Activated CD4-positive, alpha-beta T cell treated with anti-CD3 and anti-CD28 coated beads for 1 hour (primary cell): Measurements from ENCODE around the gene NHLRC4.
A peak's percentile ranks its signal among the peaks of the same experiment; 100 is the strongest.

ENCODE experiments used
- DNase-seq: peaks from one replicate; pipeline ENCODE4 v3.0.0-alpha.2; 2020

The NHLRC4 gene

DNA sequence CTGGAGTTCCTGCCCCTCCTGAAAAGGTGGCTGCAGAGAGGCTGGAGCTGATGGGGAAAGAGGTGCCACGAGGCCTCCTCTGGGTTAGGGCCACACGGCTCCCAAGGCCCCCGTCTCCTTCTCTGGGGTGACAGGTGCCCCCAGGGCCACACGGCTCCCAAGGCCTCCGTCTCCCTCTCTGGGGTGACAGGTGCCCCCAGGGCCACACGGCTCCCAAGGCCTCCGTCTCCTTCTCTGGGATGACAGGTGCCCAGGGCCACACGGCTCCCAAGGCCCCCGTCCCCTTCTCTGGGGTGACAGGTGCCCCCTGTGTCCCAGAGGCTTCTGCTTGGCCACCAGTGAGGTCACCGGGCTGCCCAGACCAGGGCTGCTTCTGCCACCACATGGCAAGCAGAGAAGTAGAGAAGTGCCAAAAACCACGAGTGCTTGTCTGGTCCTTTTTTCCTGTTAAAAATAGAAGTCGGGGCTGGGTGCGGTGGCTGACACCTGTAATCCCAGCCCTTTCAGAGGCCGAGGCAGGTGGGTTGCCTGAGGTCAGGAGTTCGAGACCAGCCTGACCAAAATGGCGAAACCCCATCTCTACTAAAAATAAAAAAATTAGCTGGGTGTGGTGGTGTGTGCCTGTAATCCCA is 35.2 kb upstream of the NHLRC4 start:
- DNase-seq, result no peak

DNA sequence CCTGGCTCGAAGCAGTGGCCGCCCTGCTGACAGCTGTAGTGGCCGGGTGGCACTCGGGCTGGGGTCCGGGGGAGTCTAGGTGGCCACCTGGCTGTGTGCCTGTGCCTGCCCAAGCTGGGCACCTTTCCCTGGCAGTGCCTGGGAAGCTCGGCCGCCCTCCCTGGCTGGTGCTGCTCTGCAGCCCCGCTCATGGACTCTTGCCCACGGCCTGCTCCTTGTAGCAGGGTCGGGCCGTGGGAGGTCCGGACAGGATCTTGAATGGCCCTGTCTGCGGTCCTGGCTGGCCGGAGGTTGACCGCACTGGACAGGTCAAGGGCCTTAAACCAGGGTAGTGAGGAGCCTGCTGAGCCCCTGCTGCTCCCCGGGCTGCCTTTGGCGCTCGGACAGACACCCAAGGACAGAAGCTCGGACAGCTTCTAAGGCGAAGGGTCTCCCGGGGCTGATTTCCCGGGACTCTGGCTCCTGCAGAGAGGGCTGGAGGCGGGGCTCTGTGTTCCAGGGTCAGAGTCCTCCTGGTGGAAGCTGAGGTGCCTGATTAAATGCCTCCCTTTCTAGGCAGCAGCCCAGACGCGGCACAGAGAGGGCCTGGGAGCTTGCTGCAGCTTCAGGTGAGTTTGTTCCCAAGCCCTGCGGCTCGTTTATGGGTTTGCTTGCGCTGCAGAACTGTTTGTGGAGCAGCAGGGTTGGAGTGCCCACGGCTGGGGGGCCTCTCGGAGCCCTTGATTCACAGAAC is 33.2 kb upstream of the NHLRC4 start:
- DNase-seq, result no peak

DNA sequence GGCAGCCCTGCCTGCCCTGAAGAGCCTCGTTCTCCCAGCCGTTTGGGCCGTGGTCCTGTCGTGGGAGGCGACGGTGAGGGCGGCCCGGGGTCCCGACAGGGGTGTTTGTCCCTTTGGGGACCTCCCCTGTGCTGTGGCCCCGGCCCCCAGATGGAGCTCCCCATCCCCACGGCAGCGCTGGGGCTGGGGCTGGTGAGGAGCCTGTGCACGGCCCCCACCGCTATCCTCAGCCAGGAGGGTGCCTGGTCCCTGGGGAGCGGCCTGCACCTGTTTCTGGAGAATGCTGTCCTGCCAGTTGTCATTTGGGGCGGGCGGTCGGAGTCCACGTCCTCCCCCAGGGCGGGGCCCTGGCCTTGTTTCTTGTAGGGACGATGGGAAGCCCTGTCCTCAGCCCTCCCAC is 32.7 kb upstream of the NHLRC4 start:
- DNase-seq, result no peak

DNA sequence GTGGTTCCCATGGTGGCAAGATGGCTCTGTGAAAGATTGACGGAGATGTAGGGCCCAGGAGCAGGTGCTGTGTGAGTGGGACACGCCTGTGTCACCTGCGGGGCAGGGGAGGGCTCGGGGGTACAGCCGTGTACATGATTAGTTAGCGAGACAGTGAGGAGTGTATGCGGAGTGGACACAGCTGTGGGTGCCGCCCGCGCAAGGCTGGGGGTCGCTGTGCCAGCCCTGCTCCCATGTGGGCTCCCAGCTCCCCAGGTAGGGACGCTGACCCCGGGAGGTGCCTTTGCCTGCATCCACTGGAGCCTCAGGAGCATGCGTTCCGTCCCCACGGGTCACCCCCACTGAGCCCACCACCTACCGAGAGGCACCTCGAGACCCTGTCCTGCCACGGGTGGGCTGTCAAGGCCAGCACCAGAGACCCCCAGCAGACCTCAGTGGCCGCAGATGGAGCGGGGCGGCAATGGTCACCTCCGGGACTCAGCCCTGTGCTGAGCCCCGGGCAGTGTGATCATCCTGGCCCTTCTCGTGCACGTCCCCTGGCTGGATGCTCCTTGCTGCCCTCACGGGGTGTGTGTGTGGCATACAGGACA is 31.9 kb upstream of the NHLRC4 start:
- DNase-seq, result no peak

DNA sequence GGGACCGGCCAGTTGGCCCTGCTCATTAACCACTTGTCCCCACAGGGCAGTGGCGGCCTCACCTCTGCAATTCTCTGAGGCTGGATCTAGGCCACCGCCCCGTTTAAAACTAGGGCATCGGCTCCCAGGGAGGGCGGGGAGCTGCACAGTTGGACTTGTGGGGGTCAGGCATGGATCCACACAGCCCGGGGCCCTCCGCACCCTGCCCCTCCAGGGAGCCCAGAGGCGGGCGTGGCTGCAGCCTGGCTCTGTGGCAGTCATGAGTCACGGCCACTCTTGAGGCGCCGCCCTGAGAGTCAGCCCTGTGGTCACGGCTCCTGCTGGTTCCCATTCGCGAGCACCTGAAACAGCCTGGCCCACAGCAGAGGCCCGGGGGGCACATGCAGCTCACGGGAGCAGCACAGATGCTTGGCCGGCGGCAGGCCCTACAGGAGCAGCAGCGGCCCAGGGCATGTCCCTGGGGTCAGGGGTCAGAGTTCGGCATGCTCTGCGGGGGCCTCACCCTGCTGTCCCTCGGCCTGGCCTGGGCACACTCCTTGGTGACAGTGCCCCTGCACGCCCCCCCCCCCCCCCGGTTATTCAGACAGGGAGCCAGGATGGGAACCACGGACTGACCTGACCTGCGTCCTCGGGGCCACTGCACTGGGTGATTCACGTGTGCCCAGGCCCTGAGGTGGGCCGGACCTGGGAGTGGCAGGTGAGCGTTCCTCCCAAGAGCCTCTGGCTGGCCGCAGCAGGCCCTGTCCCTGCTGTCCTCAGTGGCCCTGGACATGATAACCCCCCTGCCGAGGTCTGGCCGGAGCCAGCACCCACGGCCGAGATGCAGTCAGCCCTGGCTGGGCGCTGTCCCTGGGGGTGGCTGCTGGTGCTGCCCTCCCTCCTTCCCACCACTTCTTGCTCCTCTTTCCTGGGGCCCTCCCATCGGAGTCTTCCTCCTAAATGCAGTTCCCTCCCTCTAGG is 31.1 kb upstream of the NHLRC4 start:
- no peak for DNase-seq

DNA sequence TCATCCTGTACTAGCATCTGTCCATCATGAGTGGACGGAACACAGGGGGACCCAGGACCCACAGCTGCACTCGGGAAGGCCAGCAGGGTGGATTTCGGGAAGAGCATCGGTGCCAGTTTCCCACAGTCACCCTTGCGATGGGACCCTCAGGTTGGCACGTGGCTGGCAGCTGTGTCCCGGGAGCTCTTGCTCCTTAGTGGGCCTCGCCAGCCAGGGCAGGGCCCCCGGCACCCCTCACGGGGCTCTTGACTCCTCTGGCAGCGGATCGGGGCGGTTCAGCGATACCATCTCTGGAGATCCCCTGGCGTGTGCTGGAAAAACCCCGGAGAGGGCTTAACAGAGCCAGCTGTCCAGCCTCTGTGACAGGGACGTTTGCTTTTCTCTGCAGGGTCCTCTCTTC is 30.1 kb upstream of the NHLRC4 start:
- DNase-seq, result no peak

DNA sequence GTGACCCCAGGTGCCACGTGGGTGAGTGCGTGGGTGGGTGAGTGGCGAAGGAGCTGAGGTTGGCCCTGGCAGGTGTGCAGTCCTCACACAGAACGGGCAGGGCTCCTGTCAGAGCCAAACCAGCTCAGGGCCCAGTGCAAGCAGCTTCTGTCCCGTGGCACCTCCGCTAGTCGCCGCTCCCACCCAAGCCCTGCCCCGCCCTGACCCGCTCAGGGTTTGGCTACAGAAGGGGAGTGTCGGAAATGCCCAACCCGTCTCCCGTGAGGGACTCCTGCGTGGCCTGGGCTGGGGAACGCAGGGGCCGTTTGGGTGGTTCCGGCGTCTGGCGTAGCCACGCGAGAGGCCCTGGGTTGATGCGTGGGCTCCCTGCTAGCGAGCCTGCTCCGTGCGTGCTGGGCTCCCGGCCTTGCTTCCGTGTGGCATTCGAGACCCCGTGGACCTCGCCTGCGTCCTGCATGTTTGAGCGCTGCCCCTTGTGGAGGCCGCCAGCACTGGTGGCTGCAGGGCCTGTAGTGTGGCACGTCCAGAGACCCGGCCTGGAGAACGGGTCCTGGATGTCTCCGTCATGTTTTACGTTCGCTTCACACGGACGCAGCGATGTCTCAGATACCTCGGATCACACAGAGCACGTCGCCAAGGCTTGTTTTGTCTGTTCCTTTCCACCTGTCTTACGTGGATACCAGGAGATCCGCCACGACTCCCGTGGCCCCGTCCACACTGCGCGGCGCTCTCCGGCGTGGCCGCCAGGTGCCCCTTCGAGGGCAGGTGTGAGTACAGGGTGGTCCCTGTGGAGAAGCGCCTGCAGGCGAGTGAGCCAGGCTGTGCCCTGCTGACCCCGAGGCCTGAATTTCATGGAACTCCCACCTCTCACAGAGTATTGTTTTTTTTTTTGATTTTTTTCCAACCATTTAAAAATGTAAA is 29.1 kb upstream of the NHLRC4 start:
- no peak for DNase-seq

DNA sequence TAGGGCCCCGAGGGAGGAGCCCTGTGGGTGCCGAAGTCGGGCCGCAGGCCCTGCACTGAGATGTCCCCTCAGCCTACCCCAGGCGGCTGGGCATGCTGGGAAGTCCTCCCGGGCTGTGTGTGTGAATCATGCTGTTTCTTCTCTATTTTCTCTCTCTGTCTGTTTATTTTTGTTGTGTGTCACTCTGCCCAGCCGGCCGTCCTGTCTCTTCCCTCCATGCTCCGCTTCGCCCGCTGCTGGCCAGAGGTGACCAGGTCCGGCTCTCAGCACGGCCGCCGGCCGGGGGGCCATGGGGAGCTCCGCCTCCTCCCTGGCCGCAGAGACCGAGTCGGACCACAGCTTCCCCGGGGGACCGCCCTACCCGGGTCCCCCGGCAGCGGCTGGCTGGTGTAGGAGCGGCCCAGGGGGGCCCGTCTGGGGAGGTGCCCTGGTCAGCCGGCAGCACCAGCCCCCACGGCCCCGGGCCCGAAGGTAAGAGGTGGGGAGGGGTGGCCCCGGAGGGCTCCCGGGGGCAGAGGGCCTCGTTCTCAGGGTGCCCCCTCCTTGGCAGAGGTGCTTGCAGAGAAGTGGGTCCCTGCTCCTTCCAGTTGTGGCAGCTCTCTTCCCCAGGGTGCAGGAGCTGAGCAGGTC is 26.8 kb upstream of the NHLRC4 start:
- no peak for DNase-seq

DNA sequence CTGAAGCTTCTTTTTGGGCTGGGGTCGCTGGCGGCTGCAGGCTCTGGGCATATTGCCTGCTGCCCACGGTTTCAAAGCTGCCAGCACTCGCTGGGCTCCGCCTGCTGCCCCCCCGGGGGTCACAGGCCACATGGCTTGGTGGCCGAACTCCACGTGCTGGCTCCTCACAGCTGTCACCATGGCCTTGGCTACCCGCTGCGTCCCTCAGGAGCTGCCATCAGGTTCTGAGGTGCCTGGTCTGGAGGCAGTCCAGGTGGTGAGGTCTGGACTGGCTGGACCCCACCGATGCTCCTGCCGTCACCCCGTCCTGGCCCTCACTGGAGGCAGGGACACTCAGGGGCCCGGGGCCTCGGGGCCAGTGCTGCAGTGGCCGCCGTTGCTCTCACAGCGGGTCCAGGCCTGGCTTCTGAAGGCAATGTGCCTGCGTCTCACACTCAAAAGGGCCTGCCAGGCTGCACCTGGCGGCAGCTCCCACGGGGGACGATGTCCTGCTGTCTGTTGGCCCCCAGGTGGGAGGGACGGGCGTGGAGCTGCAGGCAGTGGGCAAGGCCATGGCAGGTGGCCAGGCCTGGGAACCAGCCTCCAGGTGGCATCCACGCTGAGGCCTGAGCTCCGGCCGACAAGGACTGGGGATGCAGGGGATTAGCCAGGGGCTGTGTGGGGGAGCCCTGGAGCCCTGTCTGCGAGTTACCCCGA is 26.0 kb upstream of the NHLRC4 start:
- no peak for DNase-seq

DNA sequence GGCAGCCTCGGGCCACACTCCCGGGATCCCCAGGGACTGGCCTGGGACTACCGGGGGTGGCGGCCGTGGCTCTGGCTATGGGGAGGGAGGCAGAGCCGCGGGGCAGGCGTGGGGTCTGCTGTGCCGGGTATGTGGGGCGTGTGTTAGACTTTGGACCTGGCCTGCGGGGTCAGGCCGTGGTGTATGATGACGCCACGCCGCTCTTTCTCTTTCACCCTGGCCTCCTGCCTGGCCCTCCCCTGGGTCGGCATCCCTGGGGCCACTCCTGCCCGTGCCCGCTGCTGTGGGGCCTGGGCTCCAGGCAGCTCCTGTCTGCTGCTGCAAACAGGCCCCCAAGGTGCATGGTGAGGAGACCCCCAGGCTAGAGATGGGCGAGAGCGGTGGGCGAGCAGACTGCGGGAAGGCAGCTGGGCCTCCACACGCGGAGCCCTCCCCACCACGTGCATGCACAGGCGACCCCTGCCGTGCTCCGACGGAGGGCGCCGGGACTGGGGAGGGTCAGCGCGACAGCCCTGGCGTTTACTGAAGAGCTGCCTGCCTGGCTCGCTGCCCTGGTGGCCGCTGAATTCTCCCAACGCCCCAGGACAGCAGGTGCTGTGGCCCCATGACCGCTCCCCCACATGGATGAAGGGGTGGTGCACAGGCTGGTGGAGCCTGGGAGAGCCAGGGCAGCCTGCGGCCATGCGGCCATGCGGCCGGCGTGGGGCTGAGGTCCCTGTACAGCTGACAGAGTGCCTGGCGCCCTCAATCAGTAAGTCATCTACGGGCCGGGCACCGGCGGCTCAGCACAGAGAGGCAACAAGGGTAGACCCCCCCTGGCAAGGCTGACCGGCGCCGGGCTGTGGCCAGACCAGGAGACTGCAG is 23.3 kb upstream of the NHLRC4 start:
- DNase-seq, result no peak

DNA sequence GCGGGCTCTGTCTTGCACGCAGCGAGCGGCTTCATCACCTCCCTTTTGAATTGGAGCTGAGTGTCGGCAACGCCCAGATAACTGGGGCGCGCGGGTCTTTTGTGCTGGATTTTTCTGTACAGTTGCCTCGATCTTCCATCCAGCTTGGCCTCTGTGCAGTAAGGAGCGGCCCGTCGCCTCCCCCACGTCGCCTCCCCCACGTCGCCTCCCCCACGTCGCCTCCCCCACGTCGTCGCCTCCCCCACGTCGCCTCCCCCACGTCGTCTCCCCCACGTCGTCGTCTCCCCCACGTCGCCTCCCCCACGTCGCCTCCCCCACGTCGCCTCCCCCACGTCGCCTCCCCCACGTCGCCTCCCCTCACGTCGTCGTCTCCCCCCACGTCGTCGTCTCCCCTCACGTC is 22.3 kb upstream of the NHLRC4 start:
- no peak for DNase-seq

DNA sequence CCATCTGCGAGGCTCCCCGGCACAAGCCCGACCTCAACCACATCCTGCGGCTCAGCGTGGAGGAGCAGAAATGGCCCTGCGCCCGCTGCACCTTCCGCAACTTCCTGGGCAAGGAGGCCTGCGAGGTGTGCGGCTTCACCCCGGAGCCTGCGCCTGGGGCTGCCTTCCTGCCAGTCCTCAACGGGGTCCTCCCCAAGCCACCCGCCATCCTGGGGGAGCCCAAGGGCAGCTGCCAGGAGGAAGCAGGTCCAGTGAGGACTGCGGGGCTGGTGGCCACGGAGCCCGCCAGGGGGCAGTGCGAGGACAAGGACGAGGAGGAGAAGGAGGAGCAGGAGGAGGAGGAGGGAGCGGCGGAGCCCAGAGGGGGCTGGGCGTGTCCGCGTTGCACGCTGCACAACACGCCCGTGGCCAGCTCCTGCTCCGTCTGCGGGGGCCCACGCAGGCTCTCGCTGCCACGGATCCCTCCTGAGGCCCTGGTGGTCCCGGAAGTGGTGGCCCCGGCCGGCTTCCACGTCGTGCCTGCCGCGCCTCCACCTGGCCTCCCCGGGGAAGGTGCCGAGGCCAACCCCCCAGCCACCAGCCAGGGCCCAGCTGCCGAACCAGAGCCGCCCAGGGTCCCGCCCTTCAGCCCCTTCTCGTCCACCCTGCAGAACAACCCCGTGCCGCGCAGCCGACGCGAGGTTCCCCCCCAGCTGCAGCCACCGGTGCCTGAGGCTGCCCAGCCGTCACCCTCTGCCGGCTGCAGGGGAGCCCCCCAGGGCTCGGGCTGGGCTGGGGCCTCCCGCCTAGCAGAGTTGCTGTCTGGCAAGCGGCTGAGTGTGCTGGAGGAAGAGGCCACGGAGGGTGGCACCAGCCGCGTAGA is 19.7 kb upstream of the NHLRC4 start:
- DNase-seq, result peak; percentile 41

DNA sequence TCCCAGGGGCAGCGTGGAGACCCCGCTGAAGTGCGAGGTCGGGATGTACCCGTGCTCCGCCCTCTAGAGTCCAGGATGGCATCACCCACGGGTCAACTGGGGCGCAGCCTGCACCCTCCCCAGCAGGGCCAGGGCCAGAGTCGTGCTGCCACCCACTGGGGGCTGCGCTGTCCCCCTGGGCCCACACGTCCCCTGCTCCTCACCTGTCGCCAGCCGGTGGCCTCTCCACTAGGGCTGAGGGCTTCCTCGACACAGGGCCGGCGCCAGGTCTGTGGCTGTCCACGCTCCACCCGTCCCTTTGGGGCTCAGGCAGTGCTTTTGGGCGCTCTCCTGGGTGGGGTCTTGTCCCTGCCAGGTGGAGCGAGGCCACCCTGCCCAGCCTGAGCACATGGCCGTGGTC is 18.2 kb upstream of the NHLRC4 start:
- no peak for DNase-seq

DNA sequence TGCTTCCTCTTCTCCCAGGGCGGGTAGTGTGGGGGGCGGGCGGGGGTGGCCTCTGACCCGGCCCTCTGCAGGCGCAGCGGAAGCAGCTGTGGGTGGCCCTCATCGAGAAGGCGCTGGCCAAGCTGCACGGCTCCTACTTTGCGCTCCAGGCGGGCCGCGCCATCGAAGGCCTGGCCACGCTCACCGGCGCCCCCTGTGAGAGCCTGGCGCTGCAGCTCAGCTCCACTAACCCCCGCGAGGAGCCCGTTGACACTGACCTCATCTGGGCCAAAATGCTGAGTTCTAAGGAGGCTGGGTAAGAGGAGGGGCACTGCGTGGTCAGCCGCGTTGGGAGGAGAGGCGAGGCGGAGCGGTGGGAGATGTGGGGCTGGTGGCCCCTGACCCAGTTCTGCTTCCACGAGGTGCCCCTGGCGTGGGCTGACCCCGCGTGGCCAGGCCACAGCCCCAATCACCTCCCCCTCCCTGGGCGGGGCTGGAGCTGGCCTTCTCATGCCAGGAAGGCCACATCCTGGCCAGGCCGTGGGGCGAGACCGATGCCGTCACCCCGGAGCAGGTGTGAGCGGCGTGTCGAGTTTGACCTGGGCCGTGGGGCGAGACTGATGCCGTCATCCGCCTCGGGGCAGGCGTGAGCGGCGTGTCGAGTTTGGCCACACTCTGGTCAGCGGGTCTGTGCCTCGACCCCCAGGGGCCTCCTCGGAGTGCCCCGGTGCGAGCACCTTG is 17.1 kb upstream of the NHLRC4 start:
- DNase-seq, result no peak

DNA sequence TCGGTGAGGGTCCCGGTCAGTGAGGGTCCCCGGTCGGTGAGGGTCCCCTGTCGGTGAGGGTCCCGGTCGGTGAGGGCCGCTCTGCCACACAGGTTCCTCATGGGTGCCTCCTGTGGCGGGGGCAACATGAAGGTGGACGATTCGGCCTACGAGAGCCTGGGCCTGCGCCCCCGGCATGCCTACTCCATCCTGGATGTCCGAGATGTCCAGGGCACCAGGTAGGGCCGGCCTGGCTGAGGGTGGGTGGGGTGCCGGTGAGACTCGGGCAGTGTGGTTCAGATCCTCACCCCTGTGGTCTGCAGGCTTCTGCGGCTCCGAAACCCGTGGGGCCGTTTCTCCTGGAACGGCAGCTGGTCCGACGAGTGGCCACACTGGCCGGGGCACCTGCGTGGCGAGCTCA is 15.6 kb upstream of the NHLRC4 start:
- no peak for DNase-seq

DNA sequence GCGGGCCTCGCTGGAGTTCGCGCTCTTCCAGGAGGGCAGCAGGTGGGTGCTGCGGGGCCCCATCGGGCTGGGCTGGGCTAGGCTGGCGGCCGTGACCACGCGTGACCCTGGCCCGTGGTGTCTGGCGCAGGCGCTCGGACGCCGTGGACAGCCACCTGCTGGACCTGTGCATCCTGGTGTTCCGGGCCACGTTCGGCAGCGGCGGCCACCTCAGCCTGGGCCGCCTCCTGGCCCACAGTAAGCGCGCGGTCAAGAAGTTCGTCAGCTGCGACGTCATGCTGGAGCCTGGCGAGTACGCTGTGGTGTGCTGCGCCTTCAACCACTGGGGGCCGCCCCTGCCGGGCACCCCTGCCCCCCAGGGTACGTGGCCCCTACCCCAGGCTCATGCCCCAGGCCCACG is 14.6 kb upstream of the NHLRC4 start:
- DNase-seq, result no peak

DNA sequence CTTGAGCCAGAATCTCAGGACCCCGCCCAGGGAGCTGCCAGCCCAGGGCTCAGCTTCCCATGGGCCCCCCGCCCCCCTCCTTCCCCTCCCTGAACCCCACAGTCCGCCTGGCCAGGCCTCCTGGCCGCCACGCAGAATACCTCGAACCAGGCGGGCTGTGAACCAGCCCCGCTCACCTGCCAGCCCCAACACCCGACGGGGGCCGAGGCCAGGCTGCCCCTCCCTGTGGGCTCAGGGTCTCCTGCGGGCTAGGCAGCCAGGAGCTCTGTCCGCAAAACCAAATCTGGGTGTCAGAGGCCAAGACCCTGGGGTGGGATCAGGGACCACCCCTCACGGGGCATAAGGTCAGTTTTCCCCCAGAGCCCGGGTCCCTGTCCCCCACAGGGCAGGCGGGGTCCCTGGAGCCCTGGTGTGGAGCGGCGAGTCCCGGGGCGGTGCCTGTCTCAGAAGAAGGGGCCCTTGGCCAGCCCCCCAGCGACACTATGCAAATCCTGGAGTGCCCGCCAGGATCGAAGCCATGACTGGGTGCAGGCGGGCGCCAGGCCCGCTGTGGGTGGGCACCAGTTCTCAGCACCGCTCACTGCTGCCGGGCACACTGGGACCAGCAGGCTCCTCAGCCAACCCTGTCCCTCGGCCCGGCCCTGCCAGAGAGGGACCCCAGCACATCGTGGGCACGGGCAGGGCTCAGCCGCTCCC is 13.1 kb upstream of the NHLRC4 start:
- DNase-seq, result no peak

DNA sequence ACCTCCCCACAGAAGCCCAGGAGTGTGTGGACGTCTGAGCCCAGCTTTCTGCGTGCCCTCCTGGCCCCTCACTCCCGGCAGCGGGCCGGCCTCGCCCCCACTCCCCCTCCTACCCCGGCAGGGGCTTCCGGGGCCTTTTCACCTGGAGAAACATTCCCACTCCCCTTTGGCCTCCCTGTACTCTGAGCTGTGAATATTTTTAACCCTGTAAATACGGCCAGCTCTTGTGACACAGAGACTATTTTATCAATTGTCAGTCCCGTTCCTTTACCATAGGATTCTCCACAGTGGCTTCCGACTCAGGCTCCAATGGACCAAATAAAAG is 12.5 kb upstream of the NHLRC4 start:
- no peak for DNase-seq
